ENCODE data around the gene CATSPER3.
"Not testable (repeated sequence)": the region's sequence is repeated elsewhere in the genome, so short reads cannot be mapped to it uniquely, and the experiment has no call there.

CATSPER3 gene

DNA sequence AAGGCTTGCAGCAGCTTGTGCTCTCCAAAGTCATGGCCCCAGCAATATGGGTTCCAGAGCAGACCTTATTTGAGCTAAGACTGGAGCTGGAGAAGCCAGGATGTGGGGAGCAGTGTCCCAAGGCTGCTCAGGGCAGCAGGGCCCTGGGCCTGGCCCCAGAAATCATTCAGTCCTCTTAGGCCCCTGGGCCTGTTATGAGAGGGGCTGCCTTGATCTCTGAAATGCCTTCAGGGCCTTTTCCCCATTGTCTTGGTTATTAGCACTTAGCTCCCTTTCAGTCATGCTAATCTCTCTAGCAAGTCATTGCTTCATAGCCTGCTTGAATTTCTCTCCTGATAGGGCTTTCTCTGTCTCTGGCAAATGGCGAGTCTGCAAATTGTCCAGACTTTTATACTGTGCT is 9.1 kb downstream of the CATSPER3 start:
- Histone ChIP-seq H3K4me1 (ENCODE audit: control insufficient read depth, insufficient read depth, low read length) (no peaks in the 10 kb centered on the region), H3K36me3 (ENCODE audit: control insufficient read depth, insufficient read depth, low read length) (peaks cover 4% of the 10 kb centered on the region), H3K4me3 (ENCODE audit: low read depth, low read length) (no peak overlapping the region), H3K27me3 (ENCODE audit: control insufficient read depth, insufficient read depth, low read length) (no peaks in the 10 kb centered on the region), H3K9ac (ENCODE audit: low read depth, low read length) (no peak overlapping the region), H3K9me3 (ENCODE audit: control insufficient read depth, insufficient read depth, low read length) (peaks cover 11% of the 10 kb centered on the region)

DNA sequence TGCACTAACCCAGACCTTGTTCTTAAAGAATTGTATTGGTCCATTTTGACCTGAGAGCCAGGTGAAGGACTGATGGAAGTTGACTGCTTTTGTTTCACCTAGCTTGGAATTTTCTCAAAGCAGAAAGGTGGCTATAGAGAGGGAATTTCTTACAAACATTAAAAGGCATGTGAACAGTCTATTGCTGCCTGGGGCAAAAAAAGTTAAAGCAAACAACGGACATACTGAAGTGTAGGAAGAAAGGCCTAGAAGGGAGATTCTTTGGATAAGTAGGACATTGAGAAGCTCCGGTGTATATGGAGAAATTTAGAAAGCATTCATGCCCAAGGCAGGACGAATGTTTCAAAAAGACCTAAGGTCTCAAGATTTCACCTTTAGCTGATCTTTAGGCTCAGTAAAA is 11.7 kb downstream of the CATSPER3 start:
- H3K9me3 ChIP-seq (ENCODE audit: control insufficient read depth, insufficient read depth, low read length), result peaks cover 16% of the 10 kb centered on the region
- H3K4me3 ChIP-seq (ENCODE audit: low read depth, low read length), result no peak overlapping the region
- no peaks in the 10 kb centered on the region for H3K4me1 ChIP-seq (ENCODE audit: control insufficient read depth, insufficient read depth, low read length)
- H3K9ac ChIP-seq (ENCODE audit: low read depth, low read length), result no peak overlapping the region
- H3K36me3 ChIP-seq (ENCODE audit: control insufficient read depth, insufficient read depth, low read length), result peaks cover 4% of the 10 kb centered on the region
- H3K27me3 ChIP-seq (ENCODE audit: control insufficient read depth, insufficient read depth, low read length), result no peaks in the 10 kb centered on the region

DNA sequence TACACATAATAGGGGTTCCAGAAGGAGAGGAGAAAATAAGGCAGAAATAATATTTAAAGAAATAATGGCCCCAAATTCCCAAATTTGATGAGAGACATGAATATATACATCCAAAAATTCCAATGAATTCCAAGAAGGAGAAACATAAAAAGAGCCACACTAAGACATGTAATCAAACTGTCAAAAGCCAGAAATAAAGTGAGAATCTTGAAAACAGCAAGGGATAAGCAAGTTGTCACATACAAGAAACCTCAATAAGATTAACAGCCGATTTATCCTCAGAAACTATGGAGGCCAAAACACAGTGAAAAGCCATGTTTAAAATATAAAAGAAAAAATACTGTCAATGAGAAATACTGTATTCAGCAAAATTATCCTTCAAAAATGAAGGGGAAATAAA is 14.5 kb downstream of the CATSPER3 start:
- no peaks in the 10 kb centered on the region for H3K4me1 ChIP-seq (ENCODE audit: control insufficient read depth, insufficient read depth, low read length)
- H3K4me3 ChIP-seq (ENCODE audit: low read depth, low read length), result no peak overlapping the region
- H3K27me3 ChIP-seq (ENCODE audit: control insufficient read depth, insufficient read depth, low read length), result no peaks in the 10 kb centered on the region
- H3K9ac ChIP-seq (ENCODE audit: low read depth, low read length), result no peak overlapping the region
- no peaks in the 10 kb centered on the region for H3K36me3 ChIP-seq (ENCODE audit: control insufficient read depth, insufficient read depth, low read length)
- H3K9me3 ChIP-seq (ENCODE audit: control insufficient read depth, insufficient read depth, low read length), result peaks cover 6% of the 10 kb centered on the region

DNA sequence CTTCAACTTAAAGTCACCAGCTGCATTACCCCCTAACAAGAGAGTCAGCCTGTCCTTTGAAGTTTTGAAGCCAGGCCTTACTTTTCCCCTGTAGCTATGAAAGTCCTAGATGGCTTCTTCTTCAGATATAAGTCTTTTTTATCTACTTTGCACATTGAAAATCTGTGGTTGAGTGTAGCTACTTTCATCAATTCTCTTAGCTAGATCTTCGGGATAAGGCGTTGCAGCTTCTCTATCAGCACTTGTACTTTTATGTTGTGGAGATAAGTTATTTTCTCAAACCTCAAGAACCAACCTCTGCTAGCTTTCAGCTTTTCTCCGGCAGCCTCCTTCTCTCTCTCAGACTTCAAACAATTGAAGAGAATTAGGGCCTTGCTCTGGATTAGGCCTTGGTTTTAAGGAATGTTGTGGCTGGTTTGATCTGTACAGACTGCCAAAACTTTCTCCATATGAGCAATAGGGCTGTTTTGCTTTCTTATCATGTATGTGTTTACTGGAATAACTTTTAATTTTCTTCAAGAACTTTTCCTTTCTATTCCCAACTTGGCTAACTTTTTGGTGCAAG is 21.6 kb downstream of the CATSPER3 start:
- Histone ChIP-seq H3K9ac (ENCODE audit: low read depth, low read length) (no peak overlapping the region), H3K36me3 (ENCODE audit: control insufficient read depth, insufficient read depth, low read length) (no peaks in the 10 kb centered on the region), H3K4me1 (ENCODE audit: control insufficient read depth, insufficient read depth, low read length) (peaks cover 6% of the 10 kb centered on the region), H3K9me3 (ENCODE audit: control insufficient read depth, insufficient read depth, low read length) (no peaks in the 10 kb centered on the region), H3K4me3 (ENCODE audit: low read depth, low read length) (no peak overlapping the region), H3K27me3 (ENCODE audit: control insufficient read depth, insufficient read depth, low read length) (no peaks in the 10 kb centered on the region)

DNA sequence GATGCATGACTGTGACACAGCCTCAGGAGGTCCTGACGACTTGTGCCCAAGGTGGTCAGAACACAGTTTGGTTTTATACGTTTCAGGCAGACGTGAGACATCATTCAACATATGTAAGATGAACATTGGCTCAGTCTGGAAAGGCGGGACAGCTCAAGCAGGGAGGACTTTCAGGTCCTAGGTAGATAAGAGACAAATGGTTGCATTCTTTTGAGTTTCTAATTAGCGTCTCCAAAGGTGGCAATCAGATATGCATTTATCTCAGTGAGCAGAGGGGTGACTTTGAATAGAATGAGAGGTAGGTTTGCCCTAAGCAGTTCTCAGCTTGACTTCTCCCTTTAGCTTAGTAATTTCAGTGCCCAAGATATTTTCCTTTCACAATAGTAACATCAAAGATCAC is 22.5 kb downstream of the CATSPER3 start:
- H3K4me1 ChIP-seq (ENCODE audit: control insufficient read depth, insufficient read depth, low read length), result not testable (repeated sequence)

DNA sequence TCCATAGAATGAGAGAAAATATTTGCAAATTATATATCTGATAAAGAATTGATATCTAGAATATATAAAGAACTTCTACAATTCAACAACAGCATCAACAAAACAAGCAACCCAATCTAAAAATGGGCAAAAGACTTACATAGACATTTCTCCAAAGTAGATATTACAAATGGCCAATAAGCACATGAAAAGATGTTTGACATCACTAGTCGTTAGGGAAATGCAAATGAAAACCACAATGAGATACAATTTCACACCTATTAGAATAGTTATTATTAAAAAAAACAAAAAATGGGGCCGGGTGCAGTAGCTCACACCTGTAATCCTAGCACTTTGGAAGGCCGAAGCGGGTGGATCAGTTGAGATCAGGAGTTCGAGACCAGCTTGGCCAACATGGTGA is 24.4 kb downstream of the CATSPER3 start:
- H3K27me3 ChIP-seq (ENCODE audit: control insufficient read depth, insufficient read depth, low read length), result no peaks in the 10 kb centered on the region
- H3K4me3 ChIP-seq (ENCODE audit: low read depth, low read length), result no peak overlapping the region
- H3K9ac ChIP-seq (ENCODE audit: low read depth, low read length), result no peak overlapping the region
- H3K9me3 ChIP-seq (ENCODE audit: control insufficient read depth, insufficient read depth, low read length), result no peaks in the 10 kb centered on the region
- no peaks in the 10 kb centered on the region for H3K36me3 ChIP-seq (ENCODE audit: control insufficient read depth, insufficient read depth, low read length)
- H3K4me1 ChIP-seq (ENCODE audit: control insufficient read depth, insufficient read depth, low read length), result peaks cover 6% of the 10 kb centered on the region

More for the DNA sequence above, 22.5 kb downstream of the CATSPER3 start:
- H3K9me3 ChIP-seq (ENCODE audit: control insufficient read depth, insufficient read depth, low read length); H3K4me3 ChIP-seq (ENCODE audit: low read depth, low read length); H3K36me3 ChIP-seq (ENCODE audit: control insufficient read depth, insufficient read depth, low read length); H3K9ac ChIP-seq (ENCODE audit: low read depth, low read length); H3K27me3 ChIP-seq (ENCODE audit: control insufficient read depth, insufficient read depth, low read length): not testable (repeated sequence)

DNA sequence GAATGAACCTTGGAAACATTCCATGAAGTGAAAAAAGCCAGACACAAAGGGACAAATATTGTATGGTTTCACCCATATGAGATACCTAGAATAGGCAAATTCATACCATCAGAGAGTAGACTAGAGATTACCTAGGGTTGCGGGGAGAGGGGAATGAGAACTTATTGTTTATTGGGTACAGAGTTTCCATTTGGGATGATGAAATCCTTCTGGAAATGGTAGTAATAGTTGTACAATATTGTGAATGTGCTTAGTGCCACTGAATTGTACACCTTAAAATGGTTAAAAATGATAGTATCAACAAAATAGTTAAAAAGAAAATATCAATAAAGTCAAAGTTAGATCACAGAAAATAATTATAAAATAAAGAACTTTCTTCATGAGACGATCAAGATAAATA is 25.5 kb downstream of the CATSPER3 start:
- Histone ChIP-seq H3K9me3 (ENCODE audit: control insufficient read depth, insufficient read depth, low read length) (no peaks in the 10 kb centered on the region), H3K9ac (ENCODE audit: low read depth, low read length) (no peak overlapping the region), H3K36me3 (ENCODE audit: control insufficient read depth, insufficient read depth, low read length) (no peaks in the 10 kb centered on the region), H3K27me3 (ENCODE audit: control insufficient read depth, insufficient read depth, low read length) (no peaks in the 10 kb centered on the region), H3K4me3 (ENCODE audit: low read depth, low read length) (no peak overlapping the region), H3K4me1 (ENCODE audit: control insufficient read depth, insufficient read depth, low read length) (peaks cover 6% of the 10 kb centered on the region)

DNA sequence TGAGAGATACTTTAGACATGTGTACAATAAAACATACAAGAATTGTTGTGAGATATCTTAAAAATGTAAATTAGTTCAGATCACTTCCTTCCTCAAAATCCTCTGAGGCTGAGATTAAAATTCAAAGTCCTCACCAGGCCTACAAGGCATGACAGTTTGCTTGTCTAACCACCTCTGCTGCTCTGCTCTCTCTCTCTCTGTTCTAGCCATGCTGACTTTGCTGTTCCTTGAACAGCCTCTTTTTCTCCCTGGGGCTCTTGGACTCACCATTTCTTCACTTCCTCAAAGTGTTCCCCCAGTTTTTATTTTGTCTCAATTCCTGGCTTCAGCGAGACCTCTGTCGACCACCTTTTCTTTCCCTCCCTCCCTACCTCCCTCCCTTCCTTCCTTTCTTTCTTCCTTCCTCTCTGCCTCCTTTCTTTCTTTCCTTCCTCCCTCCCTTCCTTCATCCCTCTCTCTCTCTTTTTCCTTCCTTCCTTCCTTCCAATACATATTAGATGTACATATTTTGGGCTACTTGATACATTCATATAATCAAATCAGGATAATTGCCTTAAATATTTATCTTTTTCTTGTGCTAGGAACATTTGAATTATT is 27.0 kb downstream of the CATSPER3 start:
- no peak overlapping the region for H3K4me3 ChIP-seq (ENCODE audit: low read depth, low read length)
- H3K36me3 ChIP-seq (ENCODE audit: control insufficient read depth, insufficient read depth, low read length), result no peaks in the 10 kb centered on the region
- H3K4me1 ChIP-seq (ENCODE audit: control insufficient read depth, insufficient read depth, low read length), result peaks cover 6% of the 10 kb centered on the region
- no peaks in the 10 kb centered on the region for H3K9me3 ChIP-seq (ENCODE audit: control insufficient read depth, insufficient read depth, low read length)
- no peaks in the 10 kb centered on the region for H3K27me3 ChIP-seq (ENCODE audit: control insufficient read depth, insufficient read depth, low read length)
- H3K9ac ChIP-seq (ENCODE audit: low read depth, low read length), result no peak overlapping the region

DNA sequence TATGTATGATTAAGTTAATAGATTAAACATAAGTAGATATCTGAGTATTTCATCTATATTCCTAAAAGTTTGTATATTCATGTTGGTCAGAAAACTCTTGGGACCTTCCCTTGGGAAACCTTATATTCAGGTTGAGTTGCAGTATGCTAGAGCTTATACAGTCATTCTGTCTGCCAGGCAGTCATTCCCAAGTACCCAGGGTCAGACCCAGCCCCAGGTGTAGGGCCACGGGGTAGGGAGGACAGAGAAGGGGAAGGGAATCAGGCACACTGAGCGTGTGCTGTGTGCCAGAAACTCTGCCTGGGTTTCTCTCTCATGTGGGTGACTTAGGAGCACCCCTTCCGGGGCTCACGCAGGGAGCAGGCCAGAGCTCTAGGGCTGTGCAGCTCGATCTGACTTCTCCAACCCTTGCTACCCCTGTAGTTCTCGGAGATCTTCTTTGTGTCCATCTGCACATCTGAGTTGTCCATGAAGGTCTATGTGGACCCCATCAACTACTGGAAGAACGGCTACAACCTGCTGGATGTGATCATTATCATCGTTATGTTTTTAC is 28.2 kb downstream of the CATSPER3 start:
- no peak overlapping the region for H3K4me3 ChIP-seq (ENCODE audit: low read depth, low read length)
- H3K9ac ChIP-seq (ENCODE audit: low read depth, low read length), result no peak overlapping the region
- no peaks in the 10 kb centered on the region for H3K4me1 ChIP-seq (ENCODE audit: control insufficient read depth, insufficient read depth, low read length)
- no peaks in the 10 kb centered on the region for H3K9me3 ChIP-seq (ENCODE audit: control insufficient read depth, insufficient read depth, low read length)
- no peaks in the 10 kb centered on the region for H3K27me3 ChIP-seq (ENCODE audit: control insufficient read depth, insufficient read depth, low read length)
- no peaks in the 10 kb centered on the region for H3K36me3 ChIP-seq (ENCODE audit: control insufficient read depth, insufficient read depth, low read length)

DNA sequence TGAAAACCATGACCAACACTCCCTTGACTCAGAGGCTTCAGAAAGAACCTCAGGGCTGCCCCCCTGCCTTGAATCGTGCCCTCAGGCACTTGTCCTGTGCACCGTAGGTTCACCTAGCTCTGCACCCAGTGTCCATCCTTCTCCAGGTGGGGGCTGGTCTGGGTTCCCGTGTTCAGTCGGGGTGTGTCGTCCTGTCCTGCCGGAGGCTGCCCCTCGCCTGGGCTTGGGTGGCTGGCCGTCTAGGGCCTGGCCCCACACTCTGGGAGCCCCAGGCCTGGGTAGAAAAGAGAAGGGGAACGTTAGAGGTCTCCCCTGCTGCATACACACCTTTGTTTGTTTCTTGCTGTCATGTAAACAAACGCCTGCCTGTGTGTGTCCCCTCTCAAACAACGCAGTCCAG is 29.3 kb downstream of the CATSPER3 start:
- Histone ChIP-seq H3K36me3 (ENCODE audit: control insufficient read depth, insufficient read depth, low read length) (no peaks in the 10 kb centered on the region), H3K4me1 (ENCODE audit: control insufficient read depth, insufficient read depth, low read length) (no peaks in the 10 kb centered on the region), H3K9me3 (ENCODE audit: control insufficient read depth, insufficient read depth, low read length) (no peaks in the 10 kb centered on the region), H3K4me3 (ENCODE audit: low read depth, low read length) (no peak overlapping the region), H3K27me3 (ENCODE audit: control insufficient read depth, insufficient read depth, low read length) (no peaks in the 10 kb centered on the region), H3K9ac (ENCODE audit: low read depth, low read length) (no peak overlapping the region)

DNA sequence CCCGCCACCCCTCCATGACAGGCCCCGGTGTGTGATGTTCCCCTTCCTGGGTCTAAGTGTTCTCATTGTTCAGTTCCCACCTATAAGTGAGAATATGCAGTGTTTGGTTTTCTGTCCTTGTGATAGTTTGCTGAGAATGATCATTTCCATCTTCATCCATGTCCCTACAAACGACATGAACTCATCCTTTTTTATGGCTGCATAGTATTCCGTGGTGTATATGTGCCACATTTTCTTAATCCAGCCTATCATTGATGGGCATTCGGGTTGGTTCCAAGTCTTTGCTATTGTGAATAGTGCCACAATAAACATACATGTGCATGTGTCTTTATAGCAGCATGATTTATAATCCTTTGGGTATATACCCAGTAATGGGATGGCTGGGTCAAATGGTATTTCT is 30.4 kb downstream of the CATSPER3 start:
- not testable (repeated sequence) for H3K4me1 ChIP-seq (ENCODE audit: control insufficient read depth, insufficient read depth, low read length); H3K9me3 ChIP-seq (ENCODE audit: control insufficient read depth, insufficient read depth, low read length); H3K36me3 ChIP-seq (ENCODE audit: control insufficient read depth, insufficient read depth, low read length); H3K27me3 ChIP-seq (ENCODE audit: control insufficient read depth, insufficient read depth, low read length); H3K9ac ChIP-seq (ENCODE audit: low read depth, low read length); H3K4me3 ChIP-seq (ENCODE audit: low read depth, low read length)

DNA sequence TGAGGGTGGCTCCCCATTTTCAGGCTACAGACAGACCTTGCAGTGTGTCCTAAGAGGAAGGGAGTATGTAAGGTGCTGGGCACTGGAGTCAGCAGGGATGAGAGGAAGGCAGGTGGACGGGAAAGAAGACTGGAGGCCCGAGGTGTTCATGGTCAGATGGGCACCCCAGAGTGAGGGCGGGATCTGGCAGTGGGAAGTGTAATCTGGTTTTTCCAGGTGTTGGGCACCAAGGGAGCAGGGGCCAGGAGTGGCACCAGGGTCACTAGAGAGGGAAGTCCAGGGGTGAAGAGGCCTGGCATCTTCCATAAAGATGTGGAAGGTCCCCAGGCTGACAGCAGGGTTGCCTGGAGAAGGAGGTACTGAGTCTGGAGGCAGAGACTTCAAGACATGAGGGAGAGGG is 36.7 kb downstream of the CATSPER3 start:
- no peaks in the 10 kb centered on the region for H3K36me3 ChIP-seq (ENCODE audit: control insufficient read depth, insufficient read depth, low read length)
- no peaks in the 10 kb centered on the region for H3K9me3 ChIP-seq (ENCODE audit: control insufficient read depth, insufficient read depth, low read length)
- H3K4me1 ChIP-seq (ENCODE audit: control insufficient read depth, insufficient read depth, low read length), result no peaks in the 10 kb centered on the region
- no peak overlapping the region for H3K9ac ChIP-seq (ENCODE audit: low read depth, low read length)
- H3K27me3 ChIP-seq (ENCODE audit: control insufficient read depth, insufficient read depth, low read length), result no peaks in the 10 kb centered on the region
- no peak overlapping the region for H3K4me3 ChIP-seq (ENCODE audit: low read depth, low read length)
